Natural killer cell (primary cell): ENCODE measurements around the gene KRTAP20-4. TPM values are rescaled to one million over a fixed set of nuclear protein-coding genes. Genes with fewer than 3 reads are reported as not detected.

Source experiments
- ATAC-seq, 3 donors: fragments of 150-1000 bp in 2 of 3; fragments of 200-7000 bp in 1 of 3; cut with Tn5 transposase; 1 replicate in 1 of 3; 2 replicates in 2 of 3; pipeline ENCODE4 v1.10.0; 2021; ENCODE audit warnings: mild to moderate bottlenecking in 2 of 3, moderate library complexity in 2 of 3
- DNase-seq, 2 donors: peaks; one replicate each; pipeline versions ENCODE4 v3.0.0 to v3.0.0-alpha.2; 2013 to 2021; ENCODE audit warnings: mixed read lengths in 1 of 2
- H3K27ac ChIP-seq: one replicate; pipeline ENCODE4 v1.5.1; 2013; ENCODE audit warnings: mild to moderate bottlenecking, low read length
- H3K27me3 ChIP-seq: one replicate; pipeline ENCODE4 v1.6.1; 2013; ENCODE audit warnings: low read length; ENCODE audit not compliant: control insufficient read depth, insufficient read depth
- H3K36me3 ChIP-seq: one replicate; pipeline ENCODE4 v1.6.1; 2013; ENCODE audit warnings: low read length; ENCODE audit not compliant: control insufficient read depth, insufficient read depth
- H3K4me1 ChIP-seq: one replicate; pipeline ENCODE4 v1.6.1; 2013; ENCODE audit warnings: low read length; ENCODE audit not compliant: control insufficient read depth, insufficient read depth
- H3K4me3 ChIP-seq: one replicate; pipeline ENCODE4 v1.5.1; 2013; ENCODE audit warnings: low read length
- H3K9me3 ChIP-seq: one replicate; pipeline ENCODE4 v1.6.1; 2013; ENCODE audit warnings: low read length; ENCODE audit not compliant: control insufficient read depth, insufficient read depth
- H3K27ac Mint-ChIP-seq, 2 donors: one replicate each; pipeline ENCODE4 v1.8.0; 2022; ENCODE audit warnings: mild to moderate bottlenecking in 2 of 2, mixed read lengths in 2 of 2, moderate library complexity in 1 of 2
- H3K27me3 Mint-ChIP-seq, 2 donors: one replicate each; pipeline ENCODE4 v1.8.0; 2022; ENCODE audit warnings: low read depth in 2 of 2, mixed read lengths in 2 of 2
- H3K36me3 Mint-ChIP-seq: one replicate; pipeline ENCODE4 v1.8.0; 2022; ENCODE audit warnings: mixed read lengths
- H3K4me1 Mint-ChIP-seq, 2 donors: one replicate each; pipeline ENCODE4 v1.8.0; 2022; ENCODE audit warnings: mixed read lengths in 2 of 2
- H3K4me3 Mint-ChIP-seq: one replicate; pipeline ENCODE4 v1.8.0; 2022; ENCODE audit warnings: mild to moderate bottlenecking, moderate library complexity, mixed read lengths
- H3K9me3 Mint-ChIP-seq, 2 donors: one replicate each; pipeline ENCODE4 v1.8.0; 2022; ENCODE audit warnings: mixed read lengths in 2 of 2
- whole genome bisulfite sequencing: methylation state at CpG from one replicate; pipeline ENCODE4 v1.1.7; 2013; ENCODE audit warnings: missing lambda C conversion rate; ENCODE audit not compliant: insufficient coverage; 5-methylcytosine and 5-hydroxymethylcytosine counted together
- intact Hi-C: fragments of 100-400 bp; cut with micrococcal nuclease; formaldehyde crosslinking; loops from one replicate; pipeline ENCODE4 v1.14.2; 2022
- total RNA-seq, 4 donors: library from RNA; stranded (reverse); fragments of 120-200 nt in 1 of 4; gene quantifications; one replicate each; pipeline versions ENCODE4 v1.2.3 to v1.2.4, GENCODE V29; 2013 to 2022
- TF ChIP-seq, protein P1 (sequence below): fragments of 200-600 bp; IDR thresholded peaks from one replicate; pipeline ENCODE4 v1.8.0; 2022; ENCODE audit warnings: antibody characterized with exemption

KRTAP20-4 gene
- total RNA-seq, 3 donors from 2014 or later (not counting 1 experiment from before 2014, with no cell fraction given) = not detected

DNA sequence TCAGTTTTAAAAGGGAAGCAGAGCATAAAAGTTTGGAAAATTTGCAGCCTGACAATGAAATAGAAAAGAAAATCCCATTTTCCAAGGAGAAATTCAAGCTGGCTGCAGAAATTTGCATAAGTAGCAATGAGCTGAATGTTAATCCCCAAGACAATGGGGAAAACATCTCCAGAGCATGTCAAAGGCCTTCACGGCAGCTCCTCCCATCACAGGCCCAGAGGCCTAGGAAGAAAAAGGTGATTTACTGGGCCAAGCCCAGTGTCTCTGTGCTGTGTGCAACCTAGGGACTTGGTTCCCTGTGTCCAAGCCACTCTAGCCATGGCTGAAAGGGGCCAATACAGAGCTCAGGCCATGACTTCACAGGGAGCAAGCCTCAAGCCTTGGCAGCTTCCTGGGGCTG is 48.3 kb downstream of the KRTAP20-4 start:
- H3K27me3 Mint-ChIP-seq = no peaks in the 10 kb centered on the region
- Histone ChIP-seq H3K36me3 (no peaks in the 10 kb centered on the region), H3K9me3 (peaks cover 5% of the 10 kb centered on the region), H3K4me3 (no peak overlapping the region), H3K27me3 (no peaks in the 10 kb centered on the region), H3K4me1 (no peaks in the 10 kb centered on the region), H3K27ac (no peak overlapping the region)
- WGBS = 89% methylated on average over 1 of the region's 1 CpG
- H3K4me3 Mint-ChIP-seq = no peak overlapping the region
- no peaks in the 10 kb centered on the region for H3K36me3 Mint-ChIP-seq
- TF ChIP-seq, protein P1, sequence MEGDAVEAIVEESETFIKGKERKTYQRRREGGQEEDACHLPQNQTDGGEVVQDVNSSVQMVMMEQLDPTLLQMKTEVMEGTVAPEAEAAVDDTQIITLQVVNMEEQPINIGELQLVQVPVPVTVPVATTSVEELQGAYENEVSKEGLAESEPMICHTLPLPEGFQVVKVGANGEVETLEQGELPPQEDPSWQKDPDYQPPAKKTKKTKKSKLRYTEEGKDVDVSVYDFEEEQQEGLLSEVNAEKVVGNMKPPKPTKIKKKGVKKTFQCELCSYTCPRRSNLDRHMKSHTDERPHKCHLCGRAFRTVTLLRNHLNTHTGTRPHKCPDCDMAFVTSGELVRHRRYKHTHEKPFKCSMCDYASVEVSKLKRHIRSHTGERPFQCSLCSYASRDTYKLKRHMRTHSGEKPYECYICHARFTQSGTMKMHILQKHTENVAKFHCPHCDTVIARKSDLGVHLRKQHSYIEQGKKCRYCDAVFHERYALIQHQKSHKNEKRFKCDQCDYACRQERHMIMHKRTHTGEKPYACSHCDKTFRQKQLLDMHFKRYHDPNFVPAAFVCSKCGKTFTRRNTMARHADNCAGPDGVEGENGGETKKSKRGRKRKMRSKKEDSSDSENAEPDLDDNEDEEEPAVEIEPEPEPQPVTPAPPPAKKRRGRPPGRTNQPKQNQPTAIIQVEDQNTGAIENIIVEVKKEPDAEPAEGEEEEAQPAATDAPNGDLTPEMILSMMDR = no peak
- intact Hi-C loops = no loop called here
- no peak overlapping the region for H3K27ac Mint-ChIP-seq
- peaks cover 12 to 18% of the 10 kb centered on the region in 2 donors for H3K9me3 Mint-ChIP-seq
- DNase-seq (no peak), ATAC-seq (no peak)
- H3K4me1 Mint-ChIP-seq = no peaks in the 10 kb centered on the region

Other genes starting within 250 kb of the KRTAP20-4 start
- not detected for gene KRTAP13-2, start 248.4 kb upstream of the KRTAP20-4 start, total RNA-seq
- not detected for gene KRTAP13-1, start 224.6 kb upstream of the KRTAP20-4 start, total RNA-seq
- not detected for gene KRTAP13-3, start 194.7 kb upstream of the KRTAP20-4 start, total RNA-seq
- gene KRTAP13-4, start 190.4 kb upstream of the KRTAP20-4 start, total RNA-seq = not detected
- not detected for gene KRTAP15-1, start 180.4 kb upstream of the KRTAP20-4 start, total RNA-seq
- not detected for gene KRTAP19-1, start 140.3 kb upstream of the KRTAP20-4 start, total RNA-seq
- not detected for gene KRTAP19-2, start 133.2 kb upstream of the KRTAP20-4 start, total RNA-seq
- not detected for gene KRTAP19-3, start 128.6 kb upstream of the KRTAP20-4 start, total RNA-seq
- not detected for gene KRTAP19-4, start 123.5 kb upstream of the KRTAP20-4 start, total RNA-seq
- gene KRTAP19-5, start 118.5 kb upstream of the KRTAP20-4 start, total RNA-seq = not detected
- not detected for gene KRTAP19-6, start 78.8 kb upstream of the KRTAP20-4 start, total RNA-seq
- gene KRTAP19-7, start 59.3 kb upstream of the KRTAP20-4 start, total RNA-seq = not detected
- not detected for gene KRTAP22-2, start 30.2 kb upstream of the KRTAP20-4 start, total RNA-seq
- gene KRTAP6-3, start 28.2 kb upstream of the KRTAP20-4 start, total RNA-seq = not detected
- gene KRTAP6-2, start 21.7 kb upstream of the KRTAP20-4 start, total RNA-seq = not detected
- not detected for gene KRTAP22-1, start 19.5 kb upstream of the KRTAP20-4 start, total RNA-seq
- gene KRTAP6-1, start 6.7 kb upstream of the KRTAP20-4 start, total RNA-seq = not detected
- not detected for gene KRTAP20-1, start 4.2 kb upstream of the KRTAP20-4 start, total RNA-seq
- not detected for gene KRTAP20-2, start 14.6 kb downstream of the KRTAP20-4 start, total RNA-seq
- gene KRTAP20-3, start 22.2 kb downstream of the KRTAP20-4 start, total RNA-seq = not detected
- gene KRTAP21-3, start 98.2 kb downstream of the KRTAP20-4 start, total RNA-seq = not detected
- not detected for gene KRTAP21-2, start 126.6 kb downstream of the KRTAP20-4 start, total RNA-seq
- gene KRTAP21-1, start 134.8 kb downstream of the KRTAP20-4 start, total RNA-seq = not detected
- not detected for gene KRTAP8-1, start 192.6 kb downstream of the KRTAP20-4 start, total RNA-seq
- not detected for gene KRTAP7-1, start 209.1 kb downstream of the KRTAP20-4 start, total RNA-seq